CD4-positive, alpha-beta T cell treated with Interleukin-21 for 1 hour (primary cell): ENCODE data around the gene TBX19.

Experiments used
- DNase-seq: peaks from one replicate; pipeline ENCODE4 v3.0.0-alpha.2; 2020

TBX19 gene

DNA sequence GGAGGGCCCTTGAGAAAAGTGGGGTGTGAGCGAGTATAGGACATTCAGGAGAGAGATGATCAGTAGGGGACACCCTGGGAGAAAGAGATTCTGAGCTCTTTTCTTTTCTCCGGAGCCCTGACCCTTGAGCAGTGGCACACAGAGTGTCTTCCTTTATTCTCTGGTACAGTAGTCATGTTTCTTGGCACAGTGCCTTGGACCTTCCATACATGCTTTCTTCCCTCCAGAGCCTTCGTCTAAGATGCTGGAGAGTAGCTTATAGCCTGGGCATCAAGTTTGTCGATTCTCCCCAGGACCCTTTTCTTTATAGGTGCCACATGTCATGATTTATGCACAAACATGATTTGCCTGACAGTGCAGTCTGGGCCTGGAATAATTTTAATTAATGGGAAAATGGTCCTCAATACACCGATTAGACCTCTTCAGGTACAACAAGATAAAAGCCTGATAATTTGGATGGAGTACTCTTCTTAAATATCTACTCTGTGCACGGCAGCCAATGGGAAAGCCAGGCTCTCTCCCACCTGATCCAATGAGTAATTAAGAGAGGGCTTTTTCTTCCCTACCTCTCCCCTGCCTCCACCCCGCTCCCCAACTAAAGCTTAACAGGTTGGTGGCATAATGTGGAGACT lies at the start of gene TBX19:
Gene TBX19, plus strand, starts transcription at position 582 of the 632 bp plus-strand sequence. CDS start 214 bp downstream, outside the sequence.
- no peak for DNase-seq

GRCh38 chr1:168234846-168235547 lies 45.7 kb upstream of the TBX19 start:
- DNase-seq, result peak; percentile 66

- DNase-seq, result no peak
These were observed 45.2 kb upstream of the TBX19 start for GRCh38 chr1:168235548-168235885.

DNA sequence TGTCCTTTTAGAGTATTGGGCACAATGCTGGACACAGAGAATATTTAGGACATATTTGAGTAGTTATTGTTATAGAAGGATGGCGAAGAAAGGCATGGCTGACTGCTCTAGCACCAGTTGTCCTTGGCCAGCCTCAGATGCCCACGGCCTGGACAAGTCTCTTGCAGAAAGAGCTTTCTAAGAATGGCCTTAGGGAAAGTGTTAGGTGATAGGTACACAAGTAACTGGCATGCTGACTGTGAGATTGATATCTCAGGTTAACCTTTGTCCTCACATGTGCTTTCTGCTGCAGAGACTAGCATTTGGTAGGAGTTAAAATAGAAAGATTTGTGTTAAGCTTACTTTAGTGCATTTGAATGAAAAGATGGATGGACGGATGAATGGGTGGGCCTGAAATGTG lies 44.7 kb upstream of the TBX19 start:
- DNase-seq, result no peak

DNA sequence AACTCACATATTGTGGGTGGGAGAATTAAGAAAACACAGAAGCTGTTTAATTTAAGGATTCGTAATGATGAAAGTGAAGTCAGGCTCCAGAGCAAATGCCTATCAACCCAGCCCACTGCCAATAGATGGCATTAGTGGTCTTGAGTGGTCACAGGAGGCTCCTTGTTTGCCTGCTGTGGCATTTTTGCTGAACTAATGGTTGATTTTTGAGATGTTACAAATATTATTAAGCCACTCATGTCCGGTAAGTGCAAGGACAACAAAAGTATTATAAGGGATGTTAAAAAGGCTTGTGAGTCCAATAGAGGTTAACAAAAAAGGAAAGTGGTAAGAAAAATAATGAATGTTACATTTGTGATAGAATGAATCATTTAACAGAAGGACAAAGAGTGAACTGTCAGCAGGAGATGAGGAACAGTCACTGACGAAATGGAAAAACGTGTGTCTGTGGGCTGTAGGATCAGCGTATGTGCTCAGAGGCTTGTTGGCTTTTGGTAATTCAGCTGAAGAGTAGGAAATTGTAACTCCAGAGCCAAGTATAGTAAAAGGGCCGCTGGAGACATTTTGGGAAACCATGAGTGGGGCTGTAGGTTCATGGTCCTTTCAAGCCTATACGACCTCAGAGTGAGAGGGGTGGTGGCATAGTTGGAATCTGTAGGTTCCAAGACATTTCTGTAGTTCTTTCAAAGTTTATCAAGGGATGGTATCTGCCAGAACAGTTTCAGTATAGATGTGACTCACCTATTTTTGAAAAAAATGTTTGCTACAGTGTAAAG lies 43.7 kb upstream of the TBX19 start:
- DNase-seq, result no peak

- no peak for DNase-seq
These were observed 37.5 kb upstream of the TBX19 start for GRCh38 chr1:168243198-168243597.

GRCh38 chr1:168243636-168244212 lies 37.0 kb upstream of the TBX19 start:
- peak; percentile 6 for DNase-seq

DNA sequence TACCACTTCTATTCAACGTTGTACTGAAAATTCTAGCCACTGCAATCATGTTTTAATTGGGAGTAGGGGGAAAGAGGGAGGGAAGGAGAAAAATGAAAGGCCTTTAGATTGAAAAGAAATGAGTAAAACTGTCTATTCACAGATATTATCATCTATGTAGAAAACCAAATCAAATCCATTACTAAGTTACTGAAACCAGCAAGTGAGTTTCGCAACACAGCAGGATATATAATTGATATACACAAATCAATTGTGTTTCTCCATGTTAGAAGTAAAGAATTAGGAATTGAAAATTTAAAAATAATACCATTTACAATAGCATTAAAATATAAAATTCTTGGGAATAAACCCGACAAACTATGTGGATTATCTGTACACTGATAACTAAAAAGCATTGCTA lies 35.6 kb upstream of the TBX19 start:
- DNase-seq, result no peak

GRCh38 chr1:168246506-168246905 lies 34.2 kb upstream of the TBX19 start:
- no peak for DNase-seq

- DNase-seq, result no peak
These were observed 28.4 kb upstream of the TBX19 start for GRCh38 chr1:168252204-168252733.

GRCh38 chr1:168256164-168256563 lies 24.5 kb upstream of the TBX19 start:
- no peak for DNase-seq

DNA sequence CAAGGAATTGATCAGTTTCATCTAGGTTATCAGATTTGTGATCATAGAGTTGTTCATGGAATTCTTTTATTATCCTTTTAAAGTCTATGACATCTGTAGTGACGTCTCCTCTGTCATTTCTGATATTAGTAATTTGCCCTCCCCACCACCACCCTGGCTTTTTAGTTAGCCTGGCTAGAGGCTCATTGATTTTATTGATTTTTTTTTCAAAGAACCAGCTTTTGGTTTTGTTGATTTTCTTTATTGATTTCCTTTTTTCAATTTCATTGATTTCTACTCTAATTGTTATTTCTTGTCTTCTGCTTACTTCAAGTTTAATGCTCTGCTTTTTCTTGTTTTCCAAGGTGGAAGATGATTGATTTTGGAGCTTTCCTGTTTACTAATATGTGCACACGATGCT lies 23.3 kb upstream of the TBX19 start:
- no peak for DNase-seq

DNA sequence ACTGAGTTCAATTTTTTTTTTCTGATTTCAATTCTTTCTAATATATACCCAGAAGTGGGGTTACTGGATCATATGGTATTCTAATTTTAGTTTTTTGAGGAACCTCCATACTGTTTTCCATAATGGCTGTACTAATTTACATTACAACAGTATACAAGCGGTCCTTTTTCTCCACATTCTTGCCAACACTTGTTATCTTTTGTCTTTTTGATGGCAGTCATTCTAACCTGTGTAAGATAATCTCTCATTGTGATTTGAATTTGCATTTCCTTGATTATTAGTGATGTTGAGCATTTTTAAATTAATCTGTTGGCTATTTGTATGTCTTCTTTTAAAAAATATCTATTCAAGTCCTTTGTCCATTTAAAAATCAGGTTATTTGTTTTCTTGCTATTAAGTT lies 21.1 kb upstream of the TBX19 start:
- no peak for DNase-seq

DNA sequence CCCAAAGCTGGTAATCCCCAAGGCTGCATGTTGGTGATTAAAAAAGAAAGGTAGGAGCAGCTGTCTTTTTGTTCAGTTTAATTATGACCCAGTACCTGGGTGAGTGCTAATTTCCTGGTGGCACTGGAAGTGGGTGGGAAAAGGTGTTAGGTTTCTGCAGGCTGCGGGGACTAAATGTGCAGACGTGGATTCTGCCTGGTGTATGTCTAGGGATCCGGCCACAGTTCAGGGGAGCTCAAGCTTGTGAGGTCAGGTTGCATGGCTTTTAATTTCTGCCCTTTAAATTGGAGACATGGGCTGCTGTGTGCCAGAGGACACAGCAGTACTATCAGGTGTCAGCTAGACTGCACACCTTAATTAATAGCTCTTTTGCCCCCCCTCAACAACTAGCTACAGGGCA lies 20.3 kb upstream of the TBX19 start:
- DNase-seq, result no peak

DNA sequence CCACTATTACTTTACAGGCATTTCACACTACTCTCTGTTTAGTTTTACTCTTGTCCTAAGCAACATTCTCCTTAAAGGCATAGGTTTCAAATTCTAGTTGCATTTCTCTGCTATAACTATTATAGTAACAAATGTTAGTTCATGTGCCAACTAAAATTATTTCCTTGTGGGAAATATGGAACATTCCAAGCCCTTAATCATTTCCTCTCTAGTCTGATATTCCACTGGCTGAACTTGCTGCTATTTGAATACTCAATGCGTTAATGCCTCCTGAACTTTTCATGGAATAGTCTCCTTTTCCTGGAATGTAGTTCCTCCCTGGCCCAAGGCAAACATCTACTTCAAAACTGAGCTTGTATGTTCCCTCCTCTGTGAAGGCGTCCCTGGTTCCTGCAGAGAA lies 19.3 kb upstream of the TBX19 start:
- no peak for DNase-seq

DNA sequence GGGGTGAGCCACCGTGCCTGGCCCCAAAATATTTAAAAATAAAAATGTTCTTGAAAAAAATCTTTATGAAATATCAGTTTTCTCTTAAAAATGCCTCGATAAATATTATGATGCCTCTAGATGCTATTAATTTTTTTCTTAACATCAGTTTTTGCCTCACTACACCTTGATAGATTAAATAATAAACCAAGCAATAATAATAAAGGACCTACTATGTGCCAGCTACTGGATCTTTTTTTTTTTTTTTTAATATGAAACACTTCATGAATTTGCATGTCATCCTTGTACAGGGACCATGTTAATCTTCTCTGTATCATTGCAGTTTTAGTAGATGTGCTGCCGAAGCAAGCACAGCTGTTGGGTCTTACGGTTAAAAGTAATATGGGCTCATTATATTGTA lies 17.5 kb upstream of the TBX19 start:
- DNase-seq, result no peak

- DNase-seq, result no peak
These were observed 16.4 kb upstream of the TBX19 start for GRCh38 chr1:168264296-168264695.

- no peak for DNase-seq
These were observed 15.1 kb upstream of the TBX19 start for GRCh38 chr1:168265596-168265995.

- no peak for DNase-seq
These were observed 14.0 kb upstream of the TBX19 start for GRCh38 chr1:168266644-168267186.

DNA sequence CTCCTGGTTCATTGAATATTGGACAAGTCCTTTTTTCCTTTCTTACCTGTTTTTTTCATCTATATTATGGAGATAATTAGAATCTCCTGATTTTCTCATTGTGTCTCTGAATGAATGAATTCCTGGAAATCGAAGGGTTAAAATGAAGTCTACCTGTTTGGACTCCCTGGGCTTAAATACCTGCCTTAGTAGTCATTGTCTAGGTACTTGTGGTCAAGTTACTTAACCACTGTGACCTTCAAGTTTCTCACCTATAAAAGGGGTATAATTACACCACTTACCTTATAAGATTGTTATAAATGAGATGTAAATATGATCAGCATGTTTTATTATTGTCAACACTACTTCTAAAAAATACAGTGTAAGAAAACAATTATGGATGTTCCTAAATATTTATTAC lies 9.0 kb upstream of the TBX19 start:
- DNase-seq, result no peak

DNA sequence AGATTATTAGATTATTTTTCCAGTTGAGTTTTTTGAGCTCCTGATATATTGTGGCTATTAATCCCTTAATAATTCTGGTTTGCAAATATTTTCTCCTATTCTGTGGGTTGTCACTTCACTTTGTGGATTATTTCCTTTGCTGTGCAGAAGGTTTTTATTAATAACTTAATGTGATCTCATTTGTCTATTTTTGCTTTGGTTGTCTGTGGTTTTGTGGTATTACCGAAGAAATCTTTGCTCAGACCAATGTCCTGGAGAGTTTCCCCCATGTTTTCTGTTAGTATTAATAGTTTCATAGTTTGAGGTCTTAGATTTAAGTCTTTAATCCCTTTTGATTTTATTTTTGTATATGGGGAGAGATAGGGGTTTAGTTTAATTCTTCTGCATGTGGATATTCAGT lies 7.1 kb upstream of the TBX19 start:
- DNase-seq, result no peak

- DNase-seq, result no peak
These were observed 1.4 kb upstream of the TBX19 start for GRCh38 chr1:168279253-168279652.

- DNase-seq, result no peak
These were observed 1.1 kb downstream of the TBX19 start for GRCh38 chr1:168281603-168282325.
